GM12878 (cell line): ENCODE measurements around the gene SNED1. TPM values are rescaled to one million over a fixed set of nuclear protein-coding genes. Genes with fewer than 3 reads are reported as not detected.

Experiments
- ATAC-seq: fragments of 200-7000 bp; cut with Tn5 transposase; 3 replicates; pipeline ENCODE4 v1.9.1; 2020; ENCODE audit warnings: mild to moderate bottlenecking, moderate library complexity
- BruUV-seq: library from RNA; stranded (reverse); fragments of 400-500 nt; replicated peaks from 2 replicates; lab custom pipeline; 2021; lab: Mats Ljungman, UMichigan
- CTCF ChIA-PET: fragments of 300-600 bp; sonication (Branson Sonifier 250); formaldehyde crosslinking; extraction: SDS; loops from one replicate; lab custom pipeline; 2021; ENCODE audit warnings: inconsistent platforms; lab: Yijun Ruan, JAX
- POLR2A ChIA-PET: fragments of 350-600 bp; formaldehyde crosslinking; extraction: SDS; loops from one replicate; lab custom pipeline; 2021; ENCODE audit warnings: inconsistent platforms; lab: Charles Lee
- RAD21 ChIA-PET: fragments of 300-600 bp; sonication (Branson Sonifier 250); formaldehyde crosslinking; loops from one replicate; lab custom pipeline; 2023; ENCODE audit warnings: antibody characterized with exemption; ENCODE audit not compliant: unreplicated experiment; lab: Charles Lee
- SMC1A ChIA-PET: fragments of 300-600 bp; sonication (Branson Sonifier 250); formaldehyde crosslinking; loops from one replicate; lab custom pipeline; 2023; ENCODE audit not compliant: unreplicated experiment, uncharacterized antibody; lab: Charles Lee
- DNase-seq: peaks from one replicate; pipeline ENCODE4 v3.0.0-alpha.2; 2011; ENCODE audit warnings: low read depth, low spot score
- FAIRE-seq: peaks from 3 replicates; lab custom pipeline; 2011; peaks lifted over from hg19 to GRCh38; lab: Jason Lieb, UNC
- H2AFZ ChIP-seq: 2 replicates; pipeline ENCODE4 v1.6.0; 2011; ENCODE audit warnings: low read depth, low read length, control low read depth; ENCODE audit not compliant: control insufficient read depth
- H3K27ac ChIP-seq: 2 replicates; pipeline ENCODE4 v1.5.1; 2011; ENCODE audit warnings: control low read depth; ENCODE audit not compliant: control insufficient read depth, insufficient read depth
- H3K27me3 ChIP-seq, 2 experiments: replicated peaks in 1 of 2; 2 replicates each; pipeline versions ENCODE4 v1.6.0 to v1.6.1; 2011; ENCODE audit warnings: low read length in 1 of 2; ENCODE audit not compliant: control insufficient read depth in 2 of 2, insufficient read depth in 2 of 2
- H3K36me3 ChIP-seq, 2 experiments: 2 replicates each; pipeline ENCODE4 v1.5.1; 2011; ENCODE audit warnings: low read length in 1 of 2; ENCODE audit not compliant: control insufficient read depth in 2 of 2, insufficient read depth in 2 of 2
- H3K4me1 ChIP-seq: 2 replicates; pipeline ENCODE4 v1.6.1; 2011; ENCODE audit warnings: mild to moderate bottlenecking, low read length, moderate library complexity, mixed read lengths; ENCODE audit not compliant: control insufficient read depth, insufficient read depth
- H3K4me2 ChIP-seq: 2 replicates; pipeline ENCODE4 v1.6.0; 2011; ENCODE audit warnings: control low read depth; ENCODE audit not compliant: control insufficient read depth, insufficient read depth
- H3K4me3 ChIP-seq: fragments of 200-600 bp; sonication (generic); 2 replicates; pipeline ENCODE4 v1.5.1; 2016
- H3K79me2 ChIP-seq: 2 replicates; pipeline ENCODE4 v1.6.0; 2011; ENCODE audit warnings: low read length; ENCODE audit not compliant: control insufficient read depth, insufficient read depth
- H3K9ac ChIP-seq: 2 replicates; pipeline ENCODE4 v1.8.0; 2011; ENCODE audit warnings: low read length, control low read depth, mixed read lengths; ENCODE audit not compliant: control insufficient read depth, insufficient read depth
- H3K9me3 ChIP-seq: replicated peaks from 3 replicates; pipeline ENCODE4 v1.5.1; 2011; ENCODE audit warnings: mild to moderate bottlenecking, low read length; ENCODE audit not compliant: control insufficient read depth, insufficient read depth
- H4K20me1 ChIP-seq: 2 replicates; pipeline ENCODE4 v1.6.0; 2011; ENCODE audit not compliant: control insufficient read depth, insufficient read depth
- BHLHE40 ChIP-seq, 2 experiments: fragments of 450-650 bp in 1 of 2; IDR thresholded peaks; 2 replicates each; pipeline ENCODE4 v1.6.1; 2011 to 2017; ENCODE audit warnings: low read depth in 2 of 2, borderline replicate concordance in 1 of 2, improper control_type of control experiment in 1 of 2, low read length in 1 of 2, mild to moderate bottlenecking in 1 of 2
- CREB1 ChIP-seq: IDR thresholded peaks from 2 replicates; pipeline ENCODE4 v1.6.1; 2012; ENCODE audit warnings: low read depth, mild to moderate bottlenecking, inconsistent platforms
- KDM1A ChIP-seq: fragments of 200-600 bp; sonication (generic); IDR thresholded peaks from 2 replicates; pipeline ENCODE4 v1.6.1; 2016; ENCODE audit warnings: borderline replicate concordance
- MLLT1 ChIP-seq: fragments of 450-650 bp; IDR thresholded peaks from 2 replicates; pipeline ENCODE4 v1.6.1; 2016; ENCODE audit warnings: mild to moderate bottlenecking
- MYB ChIP-seq: fragments of 150-350 bp; IDR thresholded peaks from 2 replicates; pipeline ENCODE4 v1.6.1; 2014; ENCODE audit warnings: mild to moderate bottlenecking, low read depth, low read length, borderline replicate concordance
- NFIC ChIP-seq: IDR thresholded peaks from 2 replicates; pipeline ENCODE4 v1.6.1; 2012; ENCODE audit warnings: low read depth, mild to moderate bottlenecking, inconsistent platforms, low read length, moderate library complexity
- NR2C1 ChIP-seq: fragments of 450-650 bp; IDR thresholded peaks from 2 replicates; pipeline ENCODE4 v1.6.1; 2017; ENCODE audit warnings: antibody characterized with exemption, mild to moderate bottlenecking, moderate library complexity
- PAX8 ChIP-seq: fragments of 450-650 bp; IDR thresholded peaks from 2 replicates; pipeline ENCODE4 v1.6.1; 2017; ENCODE audit warnings: mild to moderate bottlenecking, moderate library complexity
- POU2F2 ChIP-seq: IDR thresholded peaks from 3 replicates; pipeline ENCODE4 v1.6.1; 2011; ENCODE audit warnings: low read depth, mild to moderate bottlenecking, low read length, borderline replicate concordance
- STAT3 ChIP-seq: IDR thresholded peaks from 2 replicates; pipeline ENCODE4 v1.6.1; 2011; ENCODE audit warnings: low read depth, low read length, improper control_type of control experiment
- USF1 ChIP-seq: IDR thresholded peaks from 2 replicates; pipeline ENCODE4 v1.6.1; 2011; ENCODE audit warnings: borderline replicate concordance, low read depth, mild to moderate bottlenecking, moderate library complexity, mixed read lengths, low read length; ENCODE audit not compliant: insufficient read depth; ENCODE audit errors: extremely low read length
- WGBS: methylation state at CpG from one replicate; pipeline ENCODE4 v1.1.6; 2016; ENCODE audit warnings: low lambda C conversion rate; ENCODE audit not compliant: insufficient replicate concordance, insufficient coverage; ENCODE audit errors: missing lambda C conversion rate; 5-methylcytosine and 5-hydroxymethylcytosine counted together
- in situ Hi-C: fragments of 300-500 bp; cut with MboI; formaldehyde crosslinking; loops from 9 replicates; pipeline ENCODE4 v1.14.3; 2018; ENCODE audit warnings: mixed read lengths
- intact Hi-C: fragments of 100-400 bp; cut with micrococcal nuclease; formaldehyde crosslinking; loops from one replicate; pipeline ENCODE4 v1.14.2; 2022; ENCODE audit not compliant: unreplicated experiment
- polyA plus RNA-seq, 11 experiments: library from polyadenylated mRNA; depleted of rRNA in 4 of 11; unstranded in 6 of 11; stranded (reverse) in 5 of 11; fragments of >200 nt; fragmentation: Nextera tagmentation in 4 of 11; fragmentation: Illumina TruSeq in 1 of 11; extraction: Ambion mirVana in 4 of 11; extraction: Trizol in 1 of 11; gene quantifications; 1 replicate in 1 of 11; 2 replicates in 10 of 11; pipeline versions ENCODE4 v1.2.1 to v1.2.3, GENCODE V29; 2011 to 2016; ENCODE audit warnings: inconsistent platforms in 2 of 11, missing spikeins in 2 of 11, low read depth in 1 of 11
- total RNA-seq, 4 experiments: library from RNA; depleted of rRNA in 3 of 4; stranded (reverse); fragments of >200 nt in 3 of 4; fragmentation: Illumina TruSeq in 1 of 4; extraction: Trizol in 1 of 4; gene quantifications; 2 replicates each; pipeline versions ENCODE4 v1.2.1 to v1.2.3, GENCODE V29; 2013 to 2021

The SNED1 gene
- total and polyA plus RNA-seq, 10 of the 15 experiments (the other 5 are each of a cell fraction or from before 2014, with no cell fraction given) = 0.05 to 8.4 (median 3.0) TPM

- Histone ChIP-seq H3K27me3 (no peaks in the 10 kb centered on the region; a peak in 1 of 4 replicates), H3K4me1 (peaks cover 13% of the 10 kb centered on the region), H4K20me1 (no peaks in the 10 kb centered on the region), H3K9ac (no peak overlapping the region), H3K27ac (no peak overlapping the region), H3K9me3 (no peaks in the 10 kb centered on the region), H3K36me3 (no peaks in the 10 kb centered on the region), H3K79me2 (no peaks in the 10 kb centered on the region), H3K4me2 (no peak overlapping the region), H3K4me3 (no peak overlapping the region), H2AFZ (no peak overlapping the region)
- POLR2A ChIA-PET = no interaction called here
- CTCF ChIA-PET = interaction anchor here (0.6 kb wide), 1 partner anchor 139 kb away, joined by 3 read pairs; no protein-coding TSS in a partner anchor
- in situ Hi-C loops (no loop called here), intact Hi-C loops (no loop called here)
- ATAC-seq = peak; percentile 17; the same call in 2 of the 3 replicates
- no peak for FAIRE-seq
- SMC1A ChIA-PET = no interaction called here
- TF ChIP-seq KDM1A (no peak), POU2F2 (no peak), CREB1 (no peak), BHLHE40 (IDR thresholded peaks at IDR 0.05; ENCODE audit: borderline replicate concordance in 1 of 2, low read depth in 2 of 2, low read length in 1 of 2) (peak in 1 of 2 experiments; percentile 47; a peak in 1 of 4 replicates), USF1 (peak; percentile 32)
- RAD21 ChIA-PET = no interaction called here
- BruUV-seq = no TSS peak
- WGBS = 0% methylated on average over 2 of the region's 2 CpGs
- DNase-seq = no peak
These were observed 8.2 kb upstream of the SNED1 start for GRCh38 chr2:240990266-240990529.

- no peak for ATAC-seq
- H3K36me3 ChIP-seq = no peaks in the 10 kb centered on the region
- no peak overlapping the region for H2AFZ ChIP-seq
- H3K27ac ChIP-seq = no peak overlapping the region
- DNase-seq = no peak
- H3K4me1 ChIP-seq = peaks cover 13% of the 10 kb centered on the region
- H3K9ac ChIP-seq = no peak overlapping the region
- FAIRE-seq = no peak
- H3K9me3 ChIP-seq = no peaks in the 10 kb centered on the region
- H3K79me2 ChIP-seq = no peaks in the 10 kb centered on the region
- peaks cover 0 to 4% of the 10 kb centered on the region in 2 experiments; a peak in 1 of 4 replicates for H3K27me3 ChIP-seq
- H4K20me1 ChIP-seq = no peaks in the 10 kb centered on the region
- in situ Hi-C loops (no loop called here), intact Hi-C loops (no loop called here)
- no peak overlapping the region for H3K4me2 ChIP-seq
- ChIA-PET POLR2A (no interaction called here), CTCF (interaction anchor here (0.5 to 0.6 kb wide), 2 partner anchors 139 to 341 kb away, joined by 3 read pairs; no protein-coding TSS in a partner anchor), RAD21 (no interaction called here), SMC1A (no interaction called here)
- no peak overlapping the region for H3K4me3 ChIP-seq
- WGBS = 50% methylated on average over 13 of the region's 13 CpGs
- BruUV-seq = no TSS peak
- TF ChIP-seq NFIC = no peak
- no peak for TF ChIP-seq MYB
- TF ChIP-seq PAX8 = no peak
- TF ChIP-seq STAT3 = no peak
- no peak for TF ChIP-seq MLLT1
- TF ChIP-seq NR2C1 = no peak
These were observed 7.6 kb upstream of the SNED1 start for GRCh38 chr2:240990726-240991377.
